NCI-H524 (cell line): ENCODE data around the gene NOTCH2NLA.
"Not testable (repeated sequence)": the region's sequence is repeated elsewhere in the genome, so short reads cannot be mapped to it uniquely, and the experiment has no call there.

Experiments used
- DNase-seq, 2 experiments: peaks; one replicate each; lab custom pipeline; 2025; lab: John Stamatoyannopoulos, UW

Gene NOTCH2NLA

GRCh38 chr1:146167273-146167672 is 61.5 kb downstream of the NOTCH2NLA start:
- not testable (repeated sequence) for DNase-seq

DNA sequence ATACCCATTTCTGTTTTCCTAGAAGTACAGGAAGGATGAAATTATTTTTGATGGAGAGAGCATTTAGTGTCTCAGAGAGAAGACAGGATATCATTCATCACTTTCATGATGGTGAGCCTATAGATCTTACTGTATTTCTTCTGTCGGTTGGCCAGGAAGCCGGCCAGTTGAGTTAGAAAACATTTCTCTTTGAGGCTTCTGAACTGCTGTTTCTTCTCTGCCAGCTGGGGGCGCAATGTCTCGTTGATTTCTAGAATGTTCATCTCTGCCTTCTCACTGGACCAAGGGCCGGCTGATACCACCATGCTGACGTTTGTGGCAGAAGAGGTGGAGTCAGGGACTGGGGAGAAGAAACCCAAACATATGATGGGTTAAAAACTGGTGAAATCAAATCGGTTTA is 84.4 kb downstream of the NOTCH2NLA start, which contains the start of gene NBPF10:
Gene NBPF10 (minus strand): TSS at position 340 of the 400 bp plus-strand sequence. CDS start 35 bp downstream, at position 305.
- DNase-seq: not testable (repeated sequence)
